ENCODE data around the gene SH3BP5L. TPM values are rescaled to one million over a fixed set of nuclear protein-coding genes. Genes with fewer than 3 reads are reported as not detected.

SH3BP5L gene
- total and polyA plus RNA-seq, 2 of the 13 experiments (the other 11 are each of a cell fraction or from before 2014, with no cell fraction given), result 10.3 to 14.9 TPM

GRCh38 chr1:248862998-248863881 is 37.5 kb upstream of the SH3BP5L start (continued):
- TF ChIP-seq RORA (CRISPR knock-in tag; IDR thresholded peaks at IDR 0.05) (no peak), ZXDC (CRISPR knock-in tag; IDR thresholded peaks at IDR 0.05) (0 out of 2 replicates have a peak, but pooled peaks have one; percentile 80), PRDM10 (CRISPR knock-in tag; IDR thresholded peaks at IDR 0.05; ENCODE audit: low read depth) (no peak), KLF16 (CRISPR knock-in tag; IDR thresholded peaks at IDR 0.05) (peak in 1 of 2 experiments; percentile 51; a peak in 1 of 4 replicates), SOX13 (IDR thresholded peaks at IDR 0.05) (no peak), SOX13 (CRISPR knock-in tag; conservative IDR thresholded peaks at IDR 0.05 in 1 of 2, IDR thresholded peaks at IDR 0.05 in 1 of 2) (no peak), ZNF430 (CRISPR knock-in tag; IDR thresholded peaks at IDR 0.05) (no peak), ZNF883 (CRISPR knock-in tag; IDR thresholded peaks at IDR 0.05; ENCODE audit: not compliant biosample characterization) (peak; percentile 57), IRX3 (CRISPR knock-in tag; IDR thresholded peaks at IDR 0.05; ENCODE audit: borderline replicate concordance, low read depth) (no peak), MXD1 (CRISPR knock-in tag; IDR thresholded peaks at IDR 0.05) (peak; percentile 42; the same call in 1 of the 2 replicates), ZNF225 (CRISPR knock-in tag; IDR thresholded peaks at IDR 0.05) (no peak), NRL (CRISPR knock-in tag; IDR thresholded peaks at IDR 0.05; ENCODE audit: borderline replicate concordance) (peak; percentile 87), FIP1L1 (IDR thresholded peaks at IDR 0.05; ENCODE audit: borderline replicate concordance, insufficient read depth, low read depth, low read length) (no peak), MYNN (CRISPR knock-in tag; IDR thresholded peaks at IDR 0.05; ENCODE audit: low read depth) (0 out of 2 replicates have a peak, but pooled peaks have one; percentile 24), WIZ (CRISPR knock-in tag; IDR thresholded peaks at IDR 0.05) (no peak; the same call in 1 of the 2 replicates), FOXM1 (CRISPR knock-in tag; IDR thresholded peaks at IDR 0.05) (no peak), ZNF317 (CRISPR knock-in tag; IDR thresholded peaks at IDR 0.05) (no peak), ZSCAN30 (CRISPR knock-in tag; IDR thresholded peaks at IDR 0.05) (no peak), ZNF30 (CRISPR knock-in tag; IDR thresholded peaks at IDR 0.05) (no peak)
